CD4-positive, alpha-beta T cell treated with Interleukin-4 for 4 hours (primary cell): Measurements from ENCODE around the gene HOXC10.

Experiments
- DNase-seq: peaks from one replicate; pipeline ENCODE4 v3.0.0-alpha.2; 2020

The HOXC10 gene

GRCh38 chr12:53965281-53966084 lies 19.5 kb upstream of the HOXC10 start:
- no peak for DNase-seq

GRCh38 chr12:53966085-53966384 lies 18.9 kb upstream of the HOXC10 start:
- no peak for DNase-seq

GRCh38 chr12:53966385-53967133 lies 18.4 kb upstream of the HOXC10 start:
- no peak for DNase-seq

DNA sequence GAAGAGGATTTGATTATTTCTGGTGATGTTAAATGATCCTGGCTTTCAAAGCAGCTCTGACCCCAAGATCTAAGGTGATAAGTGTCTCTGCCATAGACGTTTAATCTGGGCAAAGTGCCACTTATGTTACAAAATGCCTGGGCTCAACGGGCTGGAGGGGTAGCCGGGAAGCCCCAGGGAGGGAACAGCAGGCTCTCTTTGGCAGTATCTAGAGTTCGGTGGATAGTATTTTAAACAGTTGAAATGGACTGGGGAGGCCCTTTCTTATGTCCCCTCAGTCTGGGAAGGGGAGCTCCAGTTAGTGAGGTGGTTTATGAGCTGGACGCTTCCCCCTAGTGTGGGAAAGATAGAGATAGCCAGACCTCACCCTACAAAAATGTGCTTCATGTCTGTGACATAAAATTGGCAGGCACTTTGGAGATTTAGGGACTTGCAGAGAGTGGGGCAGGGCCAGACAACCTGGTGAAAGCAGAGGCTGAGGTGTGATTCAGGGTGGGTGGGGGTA lies 17.5 kb upstream of the HOXC10 start:
- no peak for DNase-seq

DNA sequence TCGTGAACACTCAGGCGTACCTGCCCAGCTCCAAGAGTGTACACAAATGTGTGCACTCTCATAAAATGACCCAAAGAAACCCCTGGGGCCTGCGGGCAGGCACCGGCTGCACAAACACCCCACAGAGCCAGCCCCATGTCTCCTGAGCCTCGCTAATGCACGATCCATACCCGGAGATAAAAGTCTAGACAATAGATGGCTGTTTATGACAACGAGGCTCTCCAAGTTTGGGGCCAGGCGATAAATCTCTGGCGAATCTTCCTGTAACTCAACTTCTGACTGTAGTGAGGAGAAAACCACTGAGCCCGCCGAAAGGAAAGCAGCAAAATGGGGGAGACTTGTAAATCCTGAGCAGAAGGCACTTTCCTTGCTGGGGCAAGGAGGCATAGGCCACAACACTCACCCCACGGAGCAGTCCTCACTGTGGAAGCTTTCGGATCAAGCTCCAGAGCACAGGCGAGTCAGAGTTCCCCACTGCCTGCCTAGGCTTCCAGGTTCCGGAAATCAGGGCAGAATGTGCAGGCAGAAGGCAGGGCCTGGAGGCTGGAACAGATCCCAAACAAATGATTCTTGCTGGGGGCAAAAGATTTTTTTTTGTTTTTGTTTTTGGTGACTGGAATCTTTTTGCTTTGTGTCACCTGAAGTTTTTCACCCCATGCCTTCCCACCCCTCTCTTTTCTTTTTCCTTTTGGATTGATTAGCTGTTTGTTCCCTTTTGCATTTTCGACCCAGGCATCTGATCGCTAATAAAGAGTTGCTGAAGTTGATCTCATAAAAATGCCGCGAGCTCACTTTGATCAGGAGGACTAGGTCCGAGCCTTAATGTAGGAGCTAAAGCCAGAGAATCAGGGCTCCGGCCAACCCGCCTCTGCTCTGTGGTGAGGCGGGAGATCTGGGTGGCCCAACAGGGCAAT lies 16.5 kb upstream of the HOXC10 start:
- no peak for DNase-seq

- DNase-seq = no peak
Measured at GRCh38 chr12:53969588-53970259, 15.2 kb upstream of the HOXC10 start.

DNA sequence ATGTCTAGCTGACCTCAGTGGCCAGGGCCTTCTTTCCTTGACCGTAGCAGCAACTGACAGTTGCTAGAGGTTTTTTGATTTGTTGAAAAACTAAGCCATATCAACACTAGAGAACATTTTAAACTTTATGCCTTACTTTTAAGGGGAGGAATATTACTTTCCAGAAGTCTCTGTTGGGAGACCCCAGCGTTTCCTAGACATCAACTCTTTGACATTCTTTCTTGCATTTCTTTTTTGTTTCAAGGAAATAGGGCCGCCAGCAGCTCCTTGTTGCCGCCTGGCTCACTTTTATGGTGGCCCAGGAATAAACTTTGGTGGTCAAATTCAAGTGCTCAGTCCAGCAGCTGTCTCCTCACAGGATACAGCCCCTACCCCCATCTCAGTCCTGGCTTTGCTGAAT lies 14.5 kb upstream of the HOXC10 start:
- no peak for DNase-seq

GRCh38 chr12:53971129-53971528 lies 13.8 kb upstream of the HOXC10 start:
- DNase-seq = no peak

DNA sequence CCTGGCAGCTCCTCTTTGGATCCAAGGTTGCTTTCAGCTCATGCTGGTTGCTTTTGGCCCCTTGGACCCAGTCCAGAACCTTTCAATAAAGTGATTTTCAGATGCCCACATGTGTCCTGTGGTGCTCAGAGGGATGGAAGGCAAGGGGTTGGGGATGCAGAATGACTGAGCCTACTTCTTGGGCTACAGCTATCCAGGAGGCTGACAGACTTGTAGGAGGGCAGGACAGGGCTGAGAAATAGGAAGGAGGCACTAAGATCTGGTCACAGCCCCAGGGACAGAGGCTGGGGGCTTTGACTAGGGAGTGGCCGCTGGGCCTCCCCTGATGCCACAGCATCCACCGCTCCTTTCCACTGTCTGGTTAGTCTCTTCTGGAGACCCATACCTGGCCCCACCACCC lies 13.3 kb upstream of the HOXC10 start:
- DNase-seq = no peak

DNA sequence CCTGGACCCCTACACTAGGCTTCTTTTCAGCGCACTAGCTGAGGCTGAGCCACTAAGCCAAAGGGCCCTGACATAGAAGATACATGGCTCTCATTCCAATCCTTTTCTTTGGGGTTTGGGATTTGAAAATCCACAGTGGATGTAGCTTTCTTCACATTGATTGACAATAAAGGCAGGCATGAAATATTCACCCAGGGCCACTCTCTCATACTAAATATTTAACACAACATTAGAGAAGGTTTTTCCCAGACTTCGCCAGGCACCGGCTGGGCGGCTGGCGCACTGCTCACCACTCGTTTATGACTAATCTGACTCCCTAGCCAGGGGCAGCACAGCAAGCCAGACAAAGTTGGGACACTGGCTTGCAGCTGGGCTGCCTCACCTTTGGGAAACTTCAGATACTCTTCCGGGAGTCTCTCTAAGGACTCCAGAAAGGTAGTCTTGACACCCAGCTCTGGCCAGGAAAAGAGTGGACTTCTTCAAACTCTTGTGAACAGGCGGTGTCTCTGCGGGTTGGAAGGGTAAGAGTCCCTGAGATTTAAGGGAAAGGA lies 12.7 kb upstream of the HOXC10 start:
- DNase-seq = no peak

DNA sequence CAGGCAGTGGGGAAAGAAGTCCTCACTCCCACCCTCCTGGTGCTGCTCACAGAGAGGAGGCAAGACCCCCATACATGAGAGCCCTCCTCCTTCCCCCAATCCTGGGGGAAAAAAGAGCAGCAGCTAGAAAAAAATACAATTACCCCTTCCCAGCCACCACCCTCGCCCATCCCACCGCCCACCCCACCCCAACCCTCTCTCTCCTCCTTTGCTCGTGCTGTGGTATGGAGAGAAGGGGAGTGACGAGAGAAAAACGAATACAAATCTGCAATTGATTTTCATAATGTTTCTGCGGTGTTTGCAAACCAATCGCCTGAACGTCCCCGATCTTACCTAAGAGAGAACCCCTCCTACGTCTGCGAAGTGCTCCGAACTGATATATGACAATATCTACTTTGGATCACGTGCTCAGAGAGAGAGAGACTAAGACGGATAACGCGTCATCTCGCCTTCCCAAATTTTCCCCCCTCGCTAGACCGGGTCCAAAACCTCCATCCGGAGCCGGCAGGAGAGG lies 12.2 kb upstream of the HOXC10 start, which contains the start of gene HOXC11:
HOXC11 (plus strand) TSS at position 405 of the 514 bp plus-strand sequence. CDS start 116 bp downstream, outside the sequence.
- no peak for DNase-seq

DNA sequence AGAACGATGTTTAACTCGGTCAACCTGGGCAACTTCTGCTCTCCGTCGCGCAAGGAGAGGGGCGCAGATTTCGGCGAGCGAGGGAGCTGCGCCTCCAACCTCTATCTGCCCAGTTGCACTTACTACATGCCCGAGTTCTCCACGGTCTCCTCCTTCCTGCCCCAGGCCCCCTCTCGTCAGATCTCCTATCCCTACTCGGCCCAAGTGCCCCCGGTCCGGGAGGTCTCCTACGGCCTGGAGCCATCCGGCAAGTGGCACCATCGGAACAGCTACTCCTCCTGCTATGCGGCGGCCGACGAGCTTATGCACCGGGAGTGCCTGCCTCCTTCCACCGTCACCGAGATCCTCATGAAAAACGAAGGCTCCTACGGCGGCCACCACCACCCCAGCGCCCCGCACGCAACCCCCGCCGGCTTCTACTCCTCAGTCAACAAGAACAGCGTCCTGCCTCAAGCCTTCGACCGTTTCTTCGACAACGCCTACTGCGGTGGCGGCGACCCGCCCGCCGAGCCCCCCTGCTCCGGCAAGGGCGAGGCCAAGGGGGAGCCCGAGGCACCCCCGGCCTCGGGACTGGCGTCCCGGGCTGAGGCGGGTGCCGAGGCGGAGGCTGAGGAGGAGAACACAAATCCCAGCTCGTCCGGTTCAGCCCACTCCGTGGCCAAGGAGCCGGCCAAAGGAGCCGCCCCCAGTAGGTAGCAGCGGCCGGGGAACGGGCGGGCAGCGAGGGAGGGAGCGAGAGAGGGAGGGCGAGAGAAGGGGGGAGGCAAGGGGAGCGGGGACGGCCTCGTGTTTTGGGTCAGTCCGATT lies 11.5 kb upstream of the HOXC10 start:
- DNase-seq = no peak

- DNase-seq = peak; percentile 21
Measured at GRCh38 chr12:53974084-53975063, 10.6 kb upstream of the HOXC10 start, which contains the start of gene HOTAIR. HOTAIR (minus strand) TSS chr12:53974954.

DNA sequence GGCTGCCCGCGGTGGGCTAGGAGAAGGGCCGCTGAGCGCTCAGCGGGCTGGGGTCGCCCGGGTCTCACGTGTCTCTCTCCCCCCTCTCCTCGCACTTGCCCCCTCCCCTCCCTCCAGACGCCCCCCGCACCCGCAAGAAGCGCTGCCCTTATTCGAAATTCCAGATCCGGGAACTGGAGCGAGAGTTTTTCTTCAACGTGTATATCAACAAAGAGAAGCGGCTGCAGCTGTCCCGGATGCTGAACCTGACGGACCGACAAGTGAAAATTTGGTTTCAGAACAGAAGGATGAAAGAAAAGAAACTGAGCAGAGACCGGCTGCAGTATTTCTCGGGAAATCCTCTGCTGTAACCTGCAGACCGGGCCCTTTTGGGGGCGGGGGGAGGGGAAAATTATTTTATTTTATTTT lies 9.9 kb upstream of the HOXC10 start:
- DNase-seq = no peak

DNA sequence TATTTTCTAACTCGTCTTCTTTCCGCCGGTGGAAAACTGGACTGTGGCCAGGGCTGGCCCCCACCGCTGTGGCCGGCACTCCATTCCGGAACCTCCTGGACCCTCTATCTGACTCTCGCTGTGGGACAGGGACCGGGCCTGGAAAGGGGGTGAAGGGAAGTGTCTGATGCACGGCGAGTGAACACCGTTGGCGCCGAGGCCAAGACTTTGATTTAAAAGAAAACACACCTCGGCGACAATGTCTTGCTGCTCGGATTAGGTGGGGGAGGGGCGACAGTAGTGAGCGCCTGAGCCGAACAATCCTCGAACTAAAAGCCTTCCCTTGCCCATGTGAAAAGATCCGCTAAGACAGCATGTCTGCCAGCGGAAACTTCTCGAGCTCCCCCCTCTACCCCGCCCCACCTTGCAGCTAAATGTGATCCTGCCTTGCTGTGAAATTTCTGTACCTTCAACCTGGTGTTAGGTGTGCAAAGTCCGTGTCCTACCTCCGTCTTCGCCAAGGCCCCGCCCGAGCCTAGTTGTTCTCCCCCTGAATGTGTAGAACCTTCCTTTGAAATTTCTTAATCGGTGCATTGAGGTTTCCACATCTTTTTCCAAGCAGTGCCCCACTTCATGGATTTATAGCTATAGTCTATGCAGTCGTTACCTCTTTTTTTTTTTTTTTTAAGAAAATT lies 9.3 kb upstream of the HOXC10 start:
- DNase-seq = no peak

DNA sequence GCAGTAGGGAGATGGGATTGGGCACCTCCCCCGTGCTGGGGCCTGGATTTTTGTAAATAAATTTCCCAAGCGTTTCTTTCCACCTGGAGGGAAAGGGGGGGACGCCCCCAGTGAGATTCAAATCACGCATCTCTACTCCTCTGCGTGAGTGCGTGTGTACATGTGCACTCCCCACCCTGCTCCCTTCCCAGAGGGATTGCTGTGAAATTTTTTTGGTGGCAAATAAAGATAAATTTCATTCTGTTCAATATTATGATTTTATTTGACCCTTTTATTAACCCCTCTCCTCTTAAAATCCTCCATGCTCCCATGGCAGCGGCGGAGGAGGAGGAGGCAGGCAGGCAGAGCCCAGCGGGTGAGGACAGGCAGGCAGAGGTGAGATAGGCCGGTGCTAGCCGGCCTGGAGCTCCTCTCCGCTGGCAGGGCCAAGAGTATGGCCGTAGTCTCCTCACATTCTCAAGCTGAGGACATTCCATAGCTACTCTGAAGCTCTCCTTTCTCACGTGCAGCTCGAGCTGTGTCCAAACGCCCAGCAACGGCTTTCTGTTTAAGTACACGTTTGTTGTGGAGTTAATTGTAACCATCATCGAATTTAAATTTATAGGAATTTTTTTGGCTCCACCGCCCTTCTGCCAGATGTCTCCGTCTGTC lies 8.6 kb upstream of the HOXC10 start:
- no peak for DNase-seq

GRCh38 chr12:53976823-53977595 lies 7.9 kb upstream of the HOXC10 start:
- DNase-seq = no peak
